B cell (primary cell): ENCODE data around the gene AIRE. TPM values are rescaled to one million over a fixed set of nuclear protein-coding genes. Genes with fewer than 3 reads are reported as not detected.

Experiments used
- ATAC-seq: fragments of 200-7000 bp; cut with Tn5 transposase; one replicate; pipeline ENCODE4 v1.10.0; 2021; ENCODE audit warnings: low read depth, mild to moderate bottlenecking, moderate number of reproducible peaks, moderate library complexity
- CTCF ChIA-PET: fragments of 350-600 bp; sonication (Branson Sonifier 250); formaldehyde crosslinking; loops from one replicate; lab custom pipeline; 2021; ENCODE audit warnings: antibody characterized with exemption, inconsistent platforms; lab: Charles Lee
- POLR2A ChIA-PET: fragments of 350-600 bp; sonication (Branson Sonifier 250); formaldehyde crosslinking; loops from one replicate; lab custom pipeline; 2021; ENCODE audit warnings: antibody characterized with exemption; lab: Charles Lee
- DNase-seq: peaks from one replicate; pipeline ENCODE4 v3.0.0; 2013
- H2AFZ ChIP-seq: 2 replicates; pipeline ENCODE4 v1.6.1; 2012; ENCODE audit warnings: mild to moderate bottlenecking, low read depth, low read length; ENCODE audit not compliant: insufficient read depth, poor library complexity, severe bottlenecking
- H3K27ac ChIP-seq, 2 donors: 1 replicate in 1 of 2; 2 replicates in 1 of 2; pipeline ENCODE4 v1.5.1; 2012 to 2013; ENCODE audit warnings: low read length in 2 of 2, mild to moderate bottlenecking in 2 of 2, moderate library complexity in 1 of 2
- H3K27me3 ChIP-seq, 4 experiments: fragments of 200-600 bp in 1 of 4; sonication (generic) in 1 of 4; replicated peaks in 1 of 4; 1 replicate in 2 of 4; 2 replicates in 2 of 4; pipeline versions ENCODE4 v1.6.1 to v1.7.0; 2013 to 2016; ENCODE audit warnings: low read length in 3 of 4, mild to moderate bottlenecking in 2 of 4, mixed read lengths in 1 of 4, moderate library complexity in 1 of 4; ENCODE audit not compliant: insufficient read depth in 4 of 4, control insufficient read depth in 3 of 4; ENCODE audit errors: control extremely low read depth in 1 of 4
- H3K36me3 ChIP-seq, 2 experiments: replicated peaks in 1 of 2; 1 replicate in 1 of 2; 2 replicates in 1 of 2; pipeline versions ENCODE4 v1.6.1 to v1.7.1; 2013; ENCODE audit warnings: low read length in 1 of 2; ENCODE audit not compliant: insufficient read depth in 2 of 2, control insufficient read depth in 1 of 2; ENCODE audit errors: control extremely low read depth in 1 of 2, extremely low read depth in 1 of 2
- H3K4me1 ChIP-seq, 2 donors: fragments of 200-600 bp in 1 of 2; sonication (generic) in 1 of 2; 1 replicate in 1 of 2; 2 replicates in 1 of 2; pipeline versions ENCODE4 v1.5.1 to v1.6.1; 2013 to 2017; ENCODE audit warnings: low read length in 2 of 2; ENCODE audit not compliant: control insufficient read depth in 2 of 2, insufficient read depth in 2 of 2
- H3K4me2 ChIP-seq: replicated peaks from 2 replicates; pipeline ENCODE3; 2012; ENCODE audit warnings: mild to moderate bottlenecking, low read depth, low read length; ENCODE audit not compliant: poor library complexity, severe bottlenecking
- H3K4me3 ChIP-seq, 5 experiments: fragments of 200-600 bp in 1 of 5; sonication (generic) in 1 of 5; 1 replicate in 3 of 5; 2 replicates in 2 of 5; pipeline versions ENCODE4 v1.5.1 to v1.7.0; 2011 to 2016; ENCODE audit warnings: low read length in 4 of 5, mild to moderate bottlenecking in 4 of 5, low read depth in 2 of 5, control low read depth in 1 of 5, moderate library complexity in 1 of 5; ENCODE audit not compliant: insufficient read depth in 1 of 5; ENCODE audit errors: control extremely low read depth in 1 of 5, extremely low read depth in 1 of 5
- H3K79me2 ChIP-seq: fragments of 200-600 bp; sonication (generic); one replicate; pipeline ENCODE4 v1.6.0; 2016; ENCODE audit warnings: low read length; ENCODE audit not compliant: control insufficient read depth, insufficient read depth
- H3K9ac ChIP-seq: fragments of 200-600 bp; sonication (generic); 2 replicates; pipeline ENCODE4 v1.6.1; 2017; ENCODE audit warnings: mild to moderate bottlenecking, low read length, moderate library complexity
- H3K9me3 ChIP-seq, 3 donors: one replicate each; pipeline versions ENCODE4 v1.6.1 to v1.7.1; 2013; ENCODE audit warnings: low read length in 2 of 3; ENCODE audit not compliant: control insufficient read depth in 2 of 3, insufficient read depth in 1 of 3; ENCODE audit errors: control extremely low read depth in 1 of 3
- H4K20me1 ChIP-seq: 2 replicates; pipeline ENCODE4 v1.6.0; 2012; ENCODE audit warnings: mild to moderate bottlenecking, low read length; ENCODE audit not compliant: insufficient read depth, control insufficient read depth, poor library complexity, severe bottlenecking
- H3K27ac Mint-ChIP-seq: one replicate; pipeline ENCODE4 v1.8.0; 2021; ENCODE audit warnings: mixed read lengths
- H3K27me3 Mint-ChIP-seq: one replicate; pipeline ENCODE4 v1.8.0; 2021; ENCODE audit warnings: mixed read lengths
- H3K4me1 Mint-ChIP-seq: one replicate; pipeline ENCODE4 v1.8.0; 2021; ENCODE audit warnings: mixed read lengths
- H3K4me3 Mint-ChIP-seq: one replicate; pipeline ENCODE4 v1.8.0; 2021; ENCODE audit warnings: mixed read lengths
- H3K9me3 Mint-ChIP-seq: one replicate; pipeline ENCODE4 v1.8.0; 2022; ENCODE audit warnings: mixed read lengths; ENCODE audit not compliant: insufficient read depth
- CTCF ChIP-seq: fragments of 200-600 bp; IDR thresholded peaks from one replicate; pipeline ENCODE4 v1.8.0; 2022; ENCODE audit warnings: antibody characterized with exemption, mild to moderate bottlenecking
- EZH2 ChIP-seq: IDR thresholded peaks from 2 replicates; pipeline ENCODE4 v1.6.1; 2012; ENCODE audit warnings: borderline replicate concordance, low read depth, mild to moderate bottlenecking, moderate library complexity, low read length; ENCODE audit not compliant: insufficient read depth, poor library complexity, severe bottlenecking
- WGBS: methylation state at CpG from one replicate; pipeline ENCODE4 v1.1.5; 2013; ENCODE audit warnings: missing lambda C conversion rate; ENCODE audit not compliant: insufficient coverage; 5-methylcytosine and 5-hydroxymethylcytosine counted together
- intact Hi-C: fragments of 100-400 bp; cut with micrococcal nuclease; formaldehyde crosslinking; loops from one replicate; pipeline ENCODE4 v1.10.0; 2022
- polyA plus RNA-seq: library from polyadenylated mRNA; depleted of rRNA; stranded (reverse); fragments of >200 nt; gene quantifications from 2 replicates; pipeline ENCODE4 v1.2.3, GENCODE V29; 2012
- total RNA-seq, 2 donors: library from RNA; stranded (reverse); fragments of 120-200 nt in 1 of 2; gene quantifications; 1 replicate in 1 of 2; 2 replicates in 1 of 2; pipeline versions ENCODE4 v1.2.3 to v1.2.4, GENCODE V29; 2013 to 2022

The AIRE gene
- total and polyA plus RNA-seq, 2 donors (not counting 1 experiment from before 2014, with no cell fraction given), result 0.37 TPM; not detected in 1

- no peak overlapping the region for H3K27ac ChIP-seq
- no peak overlapping the region for H3K4me3 Mint-ChIP-seq
- 93% methylated on average over 13 of the region's 18 CpGs for WGBS
- H3K4me1 ChIP-seq, result peaks cover 4 to 7% of the 10 kb centered on the region in 2 donors
- H4K20me1 ChIP-seq, result no peaks in the 10 kb centered on the region
- no peaks in the 10 kb centered on the region for H3K36me3 ChIP-seq
- CTCF ChIA-PET, result no interaction called here
- no peaks in the 10 kb centered on the region for H3K79me2 ChIP-seq
- peaks cover 4% of the 10 kb centered on the region for H3K4me1 Mint-ChIP-seq
- no peak overlapping the region for H3K4me3 ChIP-seq
- no peaks in the 10 kb centered on the region for H3K9me3 Mint-ChIP-seq
- intact Hi-C loops, result no loop called here
- H3K9me3 ChIP-seq, result no peaks in the 10 kb centered on the region
- H2AFZ ChIP-seq, result no peak overlapping the region
- POLR2A ChIA-PET, result no interaction called here
- H3K4me2 ChIP-seq, result no peak overlapping the region
- DNase-seq (no peak), ATAC-seq (no peak)
- H3K9ac ChIP-seq, result no peak overlapping the region
- TF ChIP-seq CTCF (no peak), EZH2 (no peak)
- H3K27ac Mint-ChIP-seq, result no peak overlapping the region
- no peaks in the 10 kb centered on the region for H3K27me3 Mint-ChIP-seq
- no peaks in the 10 kb centered on the region for H3K27me3 ChIP-seq
These were observed 14.0 kb upstream of the AIRE start for GRCh38 chr21:44271558-44272283.

GRCh38 chr21:44272284-44272858 is 13.3 kb upstream of the AIRE start:
- ATAC-seq (no peak), DNase-seq (no peak)
- H3K9me3 ChIP-seq, result no peaks in the 10 kb centered on the region
- H3K9ac ChIP-seq, result no peak overlapping the region
- no peak overlapping the region for H3K4me3 ChIP-seq
- intact Hi-C loops, result no loop called here
- H3K36me3 ChIP-seq, result no peaks in the 10 kb centered on the region
- Mint-ChIP-seq H3K27ac (no peak overlapping the region), H3K4me3 (no peak overlapping the region), H3K27me3 (no peaks in the 10 kb centered on the region), H3K4me1 (peaks cover 3% of the 10 kb centered on the region), H3K9me3 (no peaks in the 10 kb centered on the region)
- WGBS, result 86% methylated on average over 18 of the region's 18 CpGs
- H3K27ac ChIP-seq, result no peak overlapping the region
- CTCF ChIA-PET, result no interaction called here
- POLR2A ChIA-PET, result no interaction called here
- no peaks in the 10 kb centered on the region for H4K20me1 ChIP-seq
- H3K79me2 ChIP-seq, result no peaks in the 10 kb centered on the region
- H3K4me1 ChIP-seq, result peaks cover 4 to 5% of the 10 kb centered on the region in 2 donors
- no peaks in the 10 kb centered on the region for H3K27me3 ChIP-seq
- no peak overlapping the region for H2AFZ ChIP-seq
- no peak overlapping the region for H3K4me2 ChIP-seq
- no peak for TF ChIP-seq CTCF
- TF ChIP-seq EZH2, result no peak
